ENCODE data around the gene ZFYVE9.

GRCh38 chr1:52321061-52321460 is 179.2 kb downstream of the ZFYVE9 start:
- TF ChIP-seq EZH2 (IDR thresholded peaks at IDR 0.05) = no peak
- no peak for TF ChIP-seq POLR2AphosphoS5 (IDR thresholded peaks at IDR 0.05; ENCODE audit: borderline replicate concordance, low read depth, low read length)
